Measurements from ENCODE around the gene ZNF524. TPM values are rescaled to one million over a fixed set of nuclear protein-coding genes. Genes with fewer than 3 reads are reported as not detected.

ZNF524 gene
- total RNA-seq, 4 donors from 2014 or later, result 30.3 to 45.2 (median 44.4) TPM

- no peaks in the 10 kb centered on the region for H3K9me3 ChIP-seq
- H3K36me3 ChIP-seq, result peaks cover 0 to 47% (median 0%) of the 10 kb centered on the region in 3 donors
- DNase-seq, result no peak
- H3K4me1 ChIP-seq, result peaks cover 0 to 12% (median 3%) of the 10 kb centered on the region in 4 donors
- TF ChIP-seq CTCF (IDR thresholded peaks at IDR 0.05) (no peak), POLR2A (IDR thresholded peaks at IDR 0.05) (no peak)
- H3K4me3 ChIP-seq, result no peak overlapping the region
- H3K27ac ChIP-seq, result no peak overlapping the region
- H3K27me3 ChIP-seq, result no peaks in the 10 kb centered on the region
Measured at GRCh38 chr19:55611300-55611982, 11.4 kb downstream of the ZNF524 start.

GRCh38 chr19:55611983-55612645 is 12.0 kb downstream of the ZNF524 start:
- Histone ChIP-seq H3K36me3 (peaks cover 0 to 54% (median 0%) of the 10 kb centered on the region in 3 donors), H3K9me3 (no peaks in the 10 kb centered on the region), H3K4me3 (no peak overlapping the region), H3K27me3 (no peaks in the 10 kb centered on the region), H3K27ac (no peak overlapping the region), H3K4me1 (peaks cover 0 to 7% (median 0%) of the 10 kb centered on the region in 4 donors)
- TF ChIP-seq CTCF (IDR thresholded peaks at IDR 0.05), result no peak
- no peak for TF ChIP-seq POLR2A (IDR thresholded peaks at IDR 0.05)
- no peak for DNase-seq

GRCh38 chr19:55613396-55613795 is 13.3 kb downstream of the ZNF524 start:
- Histone ChIP-seq H3K4me1 (peaks cover 0 to 7% (median 0%) of the 10 kb centered on the region in 4 donors), H3K9me3 (no peaks in the 10 kb centered on the region), H3K27me3 (no peaks in the 10 kb centered on the region), H3K4me3 (no peak overlapping the region), H3K27ac (no peak overlapping the region), H3K36me3 (peaks cover 0 to 56% (median 0%) of the 10 kb centered on the region in 3 donors)
- DNase-seq, result no peak
- TF ChIP-seq POLR2A (IDR thresholded peaks at IDR 0.05), result no peak
- TF ChIP-seq CTCF (IDR thresholded peaks at IDR 0.05), result no peak

GRCh38 chr19:55613930-55614710 is 14.0 kb downstream of the ZNF524 start:
- H3K4me3 ChIP-seq, result no peak overlapping the region
- peaks cover 0 to 7% (median 0%) of the 10 kb centered on the region in 4 donors for H3K4me1 ChIP-seq
- H3K27me3 ChIP-seq, result no peaks in the 10 kb centered on the region
- no peak overlapping the region for H3K27ac ChIP-seq
- no peak for DNase-seq
- H3K9me3 ChIP-seq, result no peaks in the 10 kb centered on the region
- TF ChIP-seq CTCF (IDR thresholded peaks at IDR 0.05) (no peak), POLR2A (IDR thresholded peaks at IDR 0.05) (no peak)
- H3K36me3 ChIP-seq, result peaks cover 0 to 53% (median 0%) of the 10 kb centered on the region in 3 donors

- DNase-seq, result no peak
- no peaks in the 10 kb centered on the region for H3K27me3 ChIP-seq
- H3K36me3 ChIP-seq, result peaks cover 0 to 44% (median 0%) of the 10 kb centered on the region in 3 donors
- peaks cover 0 to 7% (median 0%) of the 10 kb centered on the region in 4 donors for H3K4me1 ChIP-seq
- H3K9me3 ChIP-seq, result no peaks in the 10 kb centered on the region
- H3K4me3 ChIP-seq, result no peak overlapping the region
- no peak overlapping the region for H3K27ac ChIP-seq
- TF ChIP-seq CTCF (IDR thresholded peaks at IDR 0.05) (no peak), POLR2A (IDR thresholded peaks at IDR 0.05) (no peak)
Measured at GRCh38 chr19:55614711-55615542, 14.8 kb downstream of the ZNF524 start.
